Measurements from ENCODE around the gene MGST2. TPM values are rescaled to one million over a fixed set of nuclear protein-coding genes. Genes with fewer than 3 reads are reported as not detected.

MGST2 gene
- polyA plus RNA-seq, 1 donor from 2014 or later = 2.0 TPM

GRCh38 chr4:139624441-139625092, 41.1 kb upstream of the MGST2 start:
- Histone ChIP-seq H3K9me3 (ENCODE audit: low read length) (no peaks in the 10 kb centered on the region), H3K36me3 (ENCODE audit: insufficient read depth, low read length) (no peaks in the 10 kb centered on the region), H3K27ac (ENCODE audit: low read length) (peak overlapping the region; percentile 43), H2AFZ (ENCODE audit: low read depth, low read length) (no peak overlapping the region), H4K20me1 (ENCODE audit: insufficient read depth) (no peaks in the 10 kb centered on the region), H3K27me3 (ENCODE audit: insufficient read depth, low read depth, low read length) (no peaks in the 10 kb centered on the region), H3K79me2 (replicated peaks; ENCODE audit: insufficient read depth, low read length) (no peaks in the 10 kb centered on the region), H3K4me3 (ENCODE audit: low read length) (no peak overlapping the region), H3K4me2 (ENCODE audit: low read length) (no peak overlapping the region), H3K9me2 (ENCODE audit: insufficient read depth, low read length) (no peaks in the 10 kb centered on the region), H3K9ac (ENCODE audit: low read length) (no peak overlapping the region), H3F3A (ENCODE audit: insufficient read depth, low read length, poor library complexity, severe bottlenecking) (no peaks in the 10 kb centered on the region)
- TF ChIP-seq TAF1 (IDR thresholded peaks at IDR 0.05; ENCODE audit: low read depth) (no peak), RAD21 (conservative IDR thresholded peaks at IDR 0.05) (no peak), EZH2 (IDR thresholded peaks at IDR 0.05; ENCODE audit: borderline replicate concordance, insufficient read depth, low read length, poor library complexity, severe bottlenecking) (no peak), EP300 (conservative IDR thresholded peaks at IDR 0.05; ENCODE audit: poor library complexity, severe bottlenecking) (no peak), MXI1 (conservative IDR thresholded peaks at IDR 0.05; ENCODE audit: poor library complexity, severe bottlenecking) (no peak), REST (IDR thresholded peaks at IDR 0.05; ENCODE audit: borderline replicate concordance) (no peak), SMC3 (conservative IDR thresholded peaks at IDR 0.05; ENCODE audit: poor library complexity) (no peak), CTCF (IDR thresholded peaks at IDR 0.05; ENCODE audit: poor library complexity, severe bottlenecking) (no peak)

GRCh38 chr4:139625093-139625455, 40.5 kb upstream of the MGST2 start:
- no peaks in the 10 kb centered on the region for H3K27me3 ChIP-seq (ENCODE audit: insufficient read depth, low read depth, low read length)

More at GRCh38 chr4:139625093-139625455, 40.5 kb upstream of the MGST2 start:
- H3F3A ChIP-seq (ENCODE audit: insufficient read depth, low read length, poor library complexity, severe bottlenecking) = no peaks in the 10 kb centered on the region
- H3K9me3 ChIP-seq (ENCODE audit: low read length) = no peaks in the 10 kb centered on the region
- H3K9ac ChIP-seq (ENCODE audit: low read length) = no peak overlapping the region
- no peak overlapping the region for H3K4me3 ChIP-seq (ENCODE audit: low read length)
- no peaks in the 10 kb centered on the region for H4K20me1 ChIP-seq (ENCODE audit: insufficient read depth)
- H3K36me3 ChIP-seq (ENCODE audit: insufficient read depth, low read length) = no peaks in the 10 kb centered on the region
- no peak overlapping the region for H2AFZ ChIP-seq (ENCODE audit: low read depth, low read length)
- H3K9me2 ChIP-seq (ENCODE audit: insufficient read depth, low read length) = no peaks in the 10 kb centered on the region
- H3K27ac ChIP-seq (ENCODE audit: low read length) = peak overlapping the region; percentile 43
- H3K79me2 ChIP-seq (replicated peaks; ENCODE audit: insufficient read depth, low read length) = no peaks in the 10 kb centered on the region
- TF ChIP-seq REST (IDR thresholded peaks at IDR 0.05; ENCODE audit: borderline replicate concordance) (no peak), CTCF (IDR thresholded peaks at IDR 0.05; ENCODE audit: poor library complexity, severe bottlenecking) (no peak), SMC3 (conservative IDR thresholded peaks at IDR 0.05; ENCODE audit: poor library complexity) (no peak), RAD21 (conservative IDR thresholded peaks at IDR 0.05) (no peak), MXI1 (conservative IDR thresholded peaks at IDR 0.05; ENCODE audit: poor library complexity, severe bottlenecking) (no peak), POLR2AphosphoS5 (IDR thresholded peaks at IDR 0.05) (no peak), TAF1 (IDR thresholded peaks at IDR 0.05; ENCODE audit: low read depth) (no peak), EP300 (conservative IDR thresholded peaks at IDR 0.05; ENCODE audit: poor library complexity, severe bottlenecking) (no peak), EZH2 (IDR thresholded peaks at IDR 0.05; ENCODE audit: borderline replicate concordance, insufficient read depth, low read length, poor library complexity, severe bottlenecking) (no peak)
- H3K4me2 ChIP-seq (ENCODE audit: low read length) = no peak overlapping the region

Data from neural cell (in vitro differentiated cells).